Activated naive CD4-positive, alpha-beta T cell treated with anti-CD3 and anti-CD28 coated beads, Interleukin-2, amount 50 U/mL, for 72 hours (primary cell): ENCODE results near the gene BRD1. TPM values are rescaled to one million over a fixed set of nuclear protein-coding genes. Genes with fewer than 3 reads are reported as not detected.
"Not testable (repeated sequence)": the region's sequence is repeated elsewhere in the genome, so short reads cannot be mapped to it uniquely, and the experiment has no call there.

Experiments
- ATAC-seq, 2 donors: fragments of 150-1000 bp; cut with Tn5 transposase; 2 replicates each; pipeline ENCODE4 v1.10.0; 2021; ENCODE audit warnings: mild to moderate bottlenecking in 2 of 2, moderate library complexity in 2 of 2
- DNase-seq, 2 donors: peaks; one replicate each; pipeline ENCODE4 v3.0.0; 2021 to 2022; ENCODE audit warnings: low spot score in 2 of 2
- H3K27ac Mint-ChIP-seq, 2 donors: one replicate each; pipeline ENCODE4 v1.8.0; 2022; ENCODE audit warnings: mild to moderate bottlenecking in 2 of 2, mixed read lengths in 2 of 2
- H3K36me3 Mint-ChIP-seq, 2 donors: one replicate each; pipeline ENCODE4 v1.8.0; 2022; ENCODE audit warnings: mixed read lengths in 2 of 2
- H3K9me3 Mint-ChIP-seq, 2 donors: one replicate each; pipeline ENCODE4 v1.8.0; 2022; ENCODE audit warnings: mixed read lengths in 2 of 2
- total RNA-seq, 2 donors: library from RNA; stranded (reverse); gene quantifications; one replicate each; pipeline ENCODE4 v1.2.3, GENCODE V29; 2022

The BRD1 gene
- total RNA-seq, 2 donors from 2014 or later: 27.7 to 39.0 TPM

GRCh38 chr22:49783926-49784629 lies 43.6 kb downstream of the BRD1 start:
- Mint-ChIP-seq H3K36me3 (peaks cover 0 to 17% of the 10 kb centered on the region in 2 donors), H3K9me3 (no peaks in the 10 kb centered on the region), H3K27ac (no peak overlapping the region)
- no peak for ATAC-seq
- DNase-seq: no peak

DNA sequence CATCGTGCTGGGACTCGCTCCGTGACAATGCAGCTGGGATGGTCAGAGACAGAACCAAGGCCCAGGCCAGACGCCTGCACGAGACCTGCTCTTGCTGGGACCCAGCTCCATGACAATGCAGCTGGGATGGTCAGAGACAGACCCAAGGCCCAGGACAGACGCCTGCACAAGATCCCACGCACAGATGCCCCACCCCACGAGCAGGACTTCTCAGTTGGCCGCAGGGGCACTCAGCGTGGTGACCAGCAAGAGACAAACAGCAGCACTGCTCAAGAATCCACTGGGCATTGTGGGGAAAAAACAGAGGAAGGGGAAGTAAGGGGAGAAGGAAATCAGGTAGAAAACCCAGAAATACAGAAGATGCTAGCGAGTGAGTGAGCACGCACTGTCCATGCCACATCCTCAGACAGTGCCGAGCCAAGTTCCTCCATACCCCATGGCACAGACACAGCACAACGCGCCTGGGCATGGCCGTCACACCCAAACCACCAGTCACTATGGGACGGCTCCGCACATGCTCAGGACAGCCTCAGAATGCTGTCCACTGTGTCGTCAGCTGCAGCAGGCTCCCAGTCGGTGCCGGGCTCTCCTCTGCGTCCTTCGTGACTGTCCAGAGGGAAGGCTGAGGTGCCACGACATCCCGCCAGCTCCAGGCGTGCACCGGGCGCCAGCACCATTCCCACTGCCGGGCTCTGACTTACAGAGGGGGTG lies 44.5 kb downstream of the BRD1 start:
- ATAC-seq: no peak

GRCh38 chr22:49781886-49782285 lies 45.8 kb downstream of the BRD1 start:
- not testable (repeated sequence) for H3K36me3 Mint-ChIP-seq, H3K9me3 Mint-ChIP-seq, ATAC-seq, DNase-seq
- peak overlapping the region in 1 of 2 donors; percentile 92 for H3K27ac Mint-ChIP-seq

More for the DNA sequence above, 44.5 kb downstream of the BRD1 start:
- H3K27ac Mint-ChIP-seq: no peak overlapping the region
- no peak for DNase-seq
- peaks cover 0 to 15% of the 10 kb centered on the region in 2 donors for H3K36me3 Mint-ChIP-seq
- no peaks in the 10 kb centered on the region for H3K9me3 Mint-ChIP-seq

- no peak for ATAC-seq
- no peak for DNase-seq
- peaks cover 0 to 5% of the 10 kb centered on the region in 2 donors for H3K36me3 Mint-ChIP-seq
- no peaks in the 10 kb centered on the region for H3K9me3 Mint-ChIP-seq
- peak overlapping the region in 1 of 2 donors; percentile 92 for H3K27ac Mint-ChIP-seq
Observed at GRCh38 chr22:49781289-49781782, 46.3 kb downstream of the BRD1 start.

DNA sequence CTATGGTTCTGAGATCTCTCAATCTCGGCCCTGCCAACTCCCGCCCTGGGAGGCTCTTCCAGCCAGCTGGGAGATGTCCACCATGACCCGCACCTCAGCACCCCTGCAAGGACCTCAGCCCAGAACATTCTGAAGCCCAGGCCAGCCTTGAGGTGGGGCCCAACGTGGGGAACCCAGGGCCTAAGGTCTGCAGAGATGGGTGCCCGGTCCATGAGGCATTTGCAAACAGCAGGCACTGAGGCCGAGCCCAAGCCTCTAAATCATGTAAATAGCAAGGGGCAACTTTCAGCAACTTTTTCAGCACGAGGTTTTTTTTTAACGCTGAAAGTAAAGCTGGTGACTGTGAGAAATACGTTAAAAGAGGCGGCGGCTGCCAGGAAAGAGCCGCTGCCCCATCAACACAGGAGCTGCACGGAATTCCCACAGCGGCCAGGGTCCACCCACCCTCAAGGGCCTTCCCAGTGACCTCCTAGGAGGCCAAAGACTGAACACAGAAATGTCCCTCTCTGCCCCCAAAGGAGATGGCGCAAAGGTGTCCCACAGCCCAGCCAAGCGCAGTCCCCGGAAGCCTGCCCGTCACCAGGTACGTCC lies 46.9 kb downstream of the BRD1 start:
- ATAC-seq (no peak), DNase-seq (no peak)
- H3K27ac Mint-ChIP-seq: no peak overlapping the region
- H3K9me3 Mint-ChIP-seq: no peaks in the 10 kb centered on the region
- peaks cover 0 to 5% of the 10 kb centered on the region in 2 donors for H3K36me3 Mint-ChIP-seq

- H3K9me3 Mint-ChIP-seq: no peaks in the 10 kb centered on the region
- DNase-seq: no peak
- no peak overlapping the region for H3K27ac Mint-ChIP-seq
- peaks cover 0 to 5% of the 10 kb centered on the region in 2 donors for H3K36me3 Mint-ChIP-seq
- peak in 1 of 2 donors; percentile 12 for ATAC-seq
Observed at GRCh38 chr22:49779853-49780697, 47.6 kb downstream of the BRD1 start.

GRCh38 chr22:49779211-49779610 lies 48.5 kb downstream of the BRD1 start:
- ATAC-seq (no peak), DNase-seq (no peak)
- peak overlapping the region in 1 of 2 donors; percentile 72 for H3K27ac Mint-ChIP-seq
- H3K36me3 Mint-ChIP-seq: peaks cover 4 to 5% of the 10 kb centered on the region in 2 donors
- H3K9me3 Mint-ChIP-seq: no peaks in the 10 kb centered on the region

DNA sequence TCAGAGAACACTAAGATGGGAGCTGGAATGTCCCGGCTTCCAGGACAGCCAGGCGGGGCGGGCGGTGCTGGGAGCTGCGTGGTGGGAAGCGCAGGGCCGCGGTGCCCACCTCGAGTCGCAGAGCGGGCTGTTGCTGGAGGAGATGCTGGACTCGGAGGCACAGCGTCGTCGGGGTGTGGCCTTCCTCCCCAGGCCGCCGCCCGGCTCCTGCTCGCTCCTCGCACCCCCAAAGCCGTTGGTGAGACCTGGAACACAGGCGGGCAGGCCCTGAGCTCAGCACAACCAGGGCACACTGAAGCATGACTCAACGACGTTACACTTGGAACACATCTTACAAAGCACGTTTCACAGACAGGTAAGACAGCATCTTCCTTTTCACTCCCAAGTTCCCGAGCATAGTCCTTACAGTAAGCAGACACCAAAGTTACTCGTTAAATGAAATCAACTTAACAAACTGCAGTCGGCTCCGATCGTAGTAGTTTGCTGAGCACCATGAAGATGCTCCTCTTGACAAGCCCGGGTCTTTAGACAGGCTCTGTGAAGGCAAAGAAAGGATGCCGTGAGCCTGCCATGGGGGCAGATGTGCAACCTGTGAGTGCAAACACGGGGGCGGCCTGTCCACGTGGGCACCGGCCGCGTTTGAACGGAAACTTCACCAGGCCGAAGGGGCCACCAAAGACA lies 50.0 kb downstream of the BRD1 start:
- H3K9me3 Mint-ChIP-seq: no peaks in the 10 kb centered on the region
- peak overlapping the region in 1 of 2 donors; percentile 29 for H3K27ac Mint-ChIP-seq
- ATAC-seq (no peak), DNase-seq (no peak)
- H3K36me3 Mint-ChIP-seq: peaks cover 0 to 4% of the 10 kb centered on the region in 2 donors

DNA sequence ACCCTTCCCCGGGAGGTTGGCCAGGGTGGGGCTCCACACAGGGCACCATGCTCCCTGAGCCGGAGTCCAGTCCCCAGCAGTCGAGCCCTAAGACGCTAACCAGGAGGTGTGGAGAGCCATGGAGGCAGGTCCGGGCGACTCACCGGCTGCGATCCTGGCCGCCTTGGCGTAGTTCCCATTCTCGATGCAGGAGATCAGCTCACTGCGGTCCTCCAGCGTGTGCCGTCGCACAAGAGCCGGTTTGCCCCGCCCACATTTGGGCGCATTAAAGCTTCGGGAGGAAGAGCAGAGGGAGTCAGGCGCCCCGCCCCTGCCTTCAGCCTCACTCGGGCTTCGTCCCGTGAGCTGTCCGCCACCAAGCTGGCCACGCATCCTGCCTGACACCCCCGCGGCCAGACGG lies 50.8 kb downstream of the BRD1 start:
- ATAC-seq (no peak), DNase-seq (no peak)
- no peaks in the 10 kb centered on the region for H3K9me3 Mint-ChIP-seq

DNA sequence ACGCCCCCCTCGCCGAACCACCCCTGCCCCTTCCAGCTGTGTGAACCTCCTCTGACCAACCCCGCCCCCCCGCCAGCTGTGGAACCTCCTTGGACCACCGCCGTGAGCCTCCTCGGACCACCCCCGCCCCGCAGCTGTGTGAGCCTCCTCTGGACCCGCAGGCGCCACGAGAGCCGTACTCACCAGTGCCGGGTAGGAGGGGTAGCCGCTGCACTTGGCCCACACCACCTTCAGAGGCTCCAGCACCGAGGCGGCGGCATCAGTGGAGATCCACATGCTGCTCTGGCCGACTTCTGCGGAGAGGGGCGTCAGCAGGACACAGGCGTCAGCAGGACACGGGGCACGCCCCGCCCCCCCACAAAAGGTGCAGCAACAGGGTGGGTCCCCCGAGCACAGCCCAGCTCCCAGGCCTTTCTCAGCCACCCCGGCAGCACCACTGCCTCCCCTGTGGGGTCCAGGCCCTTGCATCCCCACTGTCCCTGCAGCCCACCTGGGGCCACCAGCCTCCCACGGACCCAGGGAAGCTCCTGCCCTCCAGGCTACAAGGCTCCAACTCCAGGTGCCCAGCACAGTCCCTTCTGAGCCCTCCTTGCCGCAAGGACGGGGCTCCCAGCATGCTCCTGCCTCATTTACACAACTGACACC lies 51.7 kb downstream of the BRD1 start:
- DNase-seq (no peak), ATAC-seq (no peak)
- peak overlapping the region in 1 of 2 donors; percentile 23 for H3K27ac Mint-ChIP-seq
- no peaks in the 10 kb centered on the region for H3K9me3 Mint-ChIP-seq
- peaks cover 0 to 4% of the 10 kb centered on the region in 2 donors for H3K36me3 Mint-ChIP-seq

More for the DNA sequence above, 50.8 kb downstream of the BRD1 start:
- H3K27ac Mint-ChIP-seq: peak overlapping the region in 1 of 2 donors; percentile 79
- H3K36me3 Mint-ChIP-seq: peaks cover 0 to 4% of the 10 kb centered on the region in 2 donors

GRCh38 chr22:49775191-49775866 lies 52.3 kb downstream of the BRD1 start:
- H3K36me3 Mint-ChIP-seq: peaks cover 0 to 4% of the 10 kb centered on the region in 2 donors

GRCh38 chr22:49774499-49775151 lies 53.0 kb downstream of the BRD1 start:
- ATAC-seq (no peak), DNase-seq (no peak)
- no peak overlapping the region for H3K27ac Mint-ChIP-seq
- H3K9me3 Mint-ChIP-seq: no peaks in the 10 kb centered on the region
- H3K36me3 Mint-ChIP-seq: peaks cover 0 to 4% of the 10 kb centered on the region in 2 donors

More at GRCh38 chr22:49775191-49775866, 52.3 kb downstream of the BRD1 start:
- Mint-ChIP-seq H3K27ac (no peak overlapping the region), H3K9me3 (no peaks in the 10 kb centered on the region)
- DNase-seq (no peak), ATAC-seq (no peak)

GRCh38 chr22:49774046-49774445 lies 53.6 kb downstream of the BRD1 start:
- peaks cover 0 to 4% of the 10 kb centered on the region in 2 donors for H3K36me3 Mint-ChIP-seq
- ATAC-seq (no peak), DNase-seq (no peak)
- H3K9me3 Mint-ChIP-seq: no peaks in the 10 kb centered on the region
- no peak overlapping the region for H3K27ac Mint-ChIP-seq

- DNase-seq: no peak
- Mint-ChIP-seq H3K27ac (no peak overlapping the region), H3K36me3 (peaks cover 0 to 4% of the 10 kb centered on the region in 2 donors), H3K9me3 (no peaks in the 10 kb centered on the region)
- no peak for ATAC-seq
Observed at GRCh38 chr22:49773531-49773930, 54.1 kb downstream of the BRD1 start.
